ENCODE measurements around the gene TTLL9. TPM values are rescaled to one million over a fixed set of nuclear protein-coding genes. Genes with fewer than 3 reads are reported as not detected.

The TTLL9 gene
- total RNA-seq, 1 experiment from 2014 or later: not detected

GRCh38 chr20:31837896-31838397 is 32.5 kb upstream of the TTLL9 start:
- Histone ChIP-seq H3K27ac (ENCODE audit: low read depth, low read length, poor library complexity, severe bottlenecking) (no peak overlapping the region), H3K36me3 (ENCODE audit: insufficient read depth, low read length, poor library complexity, severe bottlenecking) (no peaks in the 10 kb centered on the region), H3K9me3 (ENCODE audit: low read depth, low read length, poor library complexity, severe bottlenecking) (no peaks in the 10 kb centered on the region), H3K4me3 (ENCODE audit: low read depth, low read length, poor library complexity, severe bottlenecking) (no peak overlapping the region), H3K4me1 (ENCODE audit: insufficient read depth, low read length, poor library complexity, severe bottlenecking) (no peaks in the 10 kb centered on the region), H3K27me3 (replicated peaks; ENCODE audit: insufficient read depth, low read depth, low read length, poor library complexity) (no peaks in the 10 kb centered on the region)
- ChIA-PET CTCF (interaction anchor here (0.5 to 1.1 kb wide), 2 partner anchors 9 to 43 kb away, joined by 3 read pairs; no protein-coding TSS in a partner anchor), POLR2A (ENCODE audit: low non-redundant PET) (interaction anchor here (0.5 kb wide), 1 partner anchor 369 kb away, joined by 11 read pairs; no protein-coding TSS in a partner anchor)
- no peak for TF ChIP-seq EZH2 (IDR thresholded peaks at IDR 0.05; ENCODE audit: borderline replicate concordance, low read depth, low read length, poor library complexity, severe bottlenecking)
- TF ChIP-seq, protein P1, sequence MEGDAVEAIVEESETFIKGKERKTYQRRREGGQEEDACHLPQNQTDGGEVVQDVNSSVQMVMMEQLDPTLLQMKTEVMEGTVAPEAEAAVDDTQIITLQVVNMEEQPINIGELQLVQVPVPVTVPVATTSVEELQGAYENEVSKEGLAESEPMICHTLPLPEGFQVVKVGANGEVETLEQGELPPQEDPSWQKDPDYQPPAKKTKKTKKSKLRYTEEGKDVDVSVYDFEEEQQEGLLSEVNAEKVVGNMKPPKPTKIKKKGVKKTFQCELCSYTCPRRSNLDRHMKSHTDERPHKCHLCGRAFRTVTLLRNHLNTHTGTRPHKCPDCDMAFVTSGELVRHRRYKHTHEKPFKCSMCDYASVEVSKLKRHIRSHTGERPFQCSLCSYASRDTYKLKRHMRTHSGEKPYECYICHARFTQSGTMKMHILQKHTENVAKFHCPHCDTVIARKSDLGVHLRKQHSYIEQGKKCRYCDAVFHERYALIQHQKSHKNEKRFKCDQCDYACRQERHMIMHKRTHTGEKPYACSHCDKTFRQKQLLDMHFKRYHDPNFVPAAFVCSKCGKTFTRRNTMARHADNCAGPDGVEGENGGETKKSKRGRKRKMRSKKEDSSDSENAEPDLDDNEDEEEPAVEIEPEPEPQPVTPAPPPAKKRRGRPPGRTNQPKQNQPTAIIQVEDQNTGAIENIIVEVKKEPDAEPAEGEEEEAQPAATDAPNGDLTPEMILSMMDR (conservative IDR thresholded peaks at IDR 0.05; ENCODE audit: low read depth, low read length): no peak
- DNase-seq (ENCODE audit: low spot score): no peak
- intact Hi-C loops (cut with micrococcal nuclease; ENCODE audit: unreplicated experiment): no loop called here
- BruUV-seq (replicated peaks): no TSS peak

GRCh38 chr20:31838646-31839292 is 31.7 kb upstream of the TTLL9 start:
- H3K4me1 ChIP-seq (ENCODE audit: insufficient read depth, low read length, poor library complexity, severe bottlenecking): no peaks in the 10 kb centered on the region
- ChIA-PET CTCF (interaction anchor here (0.5 to 1.1 kb wide), 2 partner anchors 8 to 42 kb away, joined by 3 read pairs; no protein-coding TSS in a partner anchor), POLR2A (ENCODE audit: low non-redundant PET) (interaction anchor here (0.5 kb wide), 1 partner anchor 370 kb away, joined by 11 read pairs; no protein-coding TSS in a partner anchor)
- no peak for DNase-seq (ENCODE audit: low spot score)
- no peaks in the 10 kb centered on the region for H3K36me3 ChIP-seq (ENCODE audit: insufficient read depth, low read length, poor library complexity, severe bottlenecking)
- BruUV-seq (replicated peaks): no TSS peak
- intact Hi-C loops (cut with micrococcal nuclease; ENCODE audit: unreplicated experiment): no loop called here
- no peaks in the 10 kb centered on the region for H3K27me3 ChIP-seq (replicated peaks; ENCODE audit: insufficient read depth, low read depth, low read length, poor library complexity)
- no peak overlapping the region for H3K27ac ChIP-seq (ENCODE audit: low read depth, low read length, poor library complexity, severe bottlenecking)
- no peaks in the 10 kb centered on the region for H3K9me3 ChIP-seq (ENCODE audit: low read depth, low read length, poor library complexity, severe bottlenecking)
- TF ChIP-seq EZH2 (IDR thresholded peaks at IDR 0.05; ENCODE audit: borderline replicate concordance, low read depth, low read length, poor library complexity, severe bottlenecking): no peak
- TF ChIP-seq, protein P1 (conservative IDR thresholded peaks at IDR 0.05; ENCODE audit: low read depth, low read length): no peak
- no peak overlapping the region for H3K4me3 ChIP-seq (ENCODE audit: low read depth, low read length, poor library complexity, severe bottlenecking)

DNA sequence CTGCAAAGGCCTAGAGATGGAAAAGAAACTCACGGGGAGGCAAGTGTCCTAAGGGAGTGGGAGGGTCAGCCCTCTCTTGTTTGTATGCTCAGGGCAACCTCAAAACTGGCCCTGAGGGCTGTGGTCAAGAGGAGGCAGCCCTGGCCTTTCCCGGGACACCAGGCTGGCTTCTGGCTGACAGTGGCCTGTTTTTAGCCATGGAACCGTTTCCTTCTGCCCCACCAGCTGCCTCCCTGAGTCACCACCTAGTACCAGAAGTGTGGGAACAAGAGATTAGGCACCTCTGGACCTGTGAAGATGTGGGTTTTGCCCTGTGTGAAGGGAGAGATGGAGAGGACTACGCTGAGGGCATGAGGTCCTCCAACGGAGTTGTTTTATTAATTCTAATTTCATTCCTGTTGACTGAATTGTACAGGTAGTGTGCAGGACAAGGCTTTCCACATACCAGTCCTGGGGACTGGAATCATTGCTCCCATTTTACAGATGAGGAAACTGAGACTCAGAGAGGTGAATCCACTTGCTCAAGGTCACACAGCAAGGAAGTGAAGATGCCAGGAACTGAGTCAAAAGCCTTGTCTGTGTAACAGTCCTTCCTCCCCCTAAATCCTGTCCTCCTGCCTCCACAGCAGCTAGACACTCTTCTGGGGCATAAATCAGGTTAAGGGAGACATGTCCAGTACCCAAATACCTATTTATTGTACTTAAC is 30.5 kb upstream of the TTLL9 start:
- ChIA-PET POLR2A (ENCODE audit: low non-redundant PET) (no interaction called here), CTCF (no interaction called here)
- no peaks in the 10 kb centered on the region for H3K4me1 ChIP-seq (ENCODE audit: insufficient read depth, low read length, poor library complexity, severe bottlenecking)
- intact Hi-C loops (cut with micrococcal nuclease; ENCODE audit: unreplicated experiment): no loop called here
- H3K27ac ChIP-seq (ENCODE audit: low read depth, low read length, poor library complexity, severe bottlenecking): no peak overlapping the region
- TF ChIP-seq, protein P1 (conservative IDR thresholded peaks at IDR 0.05; ENCODE audit: low read depth, low read length): no peak
- no peak for TF ChIP-seq EZH2 (IDR thresholded peaks at IDR 0.05; ENCODE audit: borderline replicate concordance, low read depth, low read length, poor library complexity, severe bottlenecking)
- H3K9me3 ChIP-seq (ENCODE audit: low read depth, low read length, poor library complexity, severe bottlenecking): no peaks in the 10 kb centered on the region
- no TSS peak for BruUV-seq (replicated peaks)
- no peak overlapping the region for H3K4me3 ChIP-seq (ENCODE audit: low read depth, low read length, poor library complexity, severe bottlenecking)
- no peak for DNase-seq (ENCODE audit: low spot score)
- no peaks in the 10 kb centered on the region for H3K36me3 ChIP-seq (ENCODE audit: insufficient read depth, low read length, poor library complexity, severe bottlenecking)
- no peaks in the 10 kb centered on the region for H3K27me3 ChIP-seq (replicated peaks; ENCODE audit: insufficient read depth, low read depth, low read length, poor library complexity)
